ENCODE results near the gene ELANE. TPM values are rescaled to one million over a fixed set of nuclear protein-coding genes. Genes with fewer than 3 reads are reported as not detected.

The ELANE gene
- total RNA-seq, 1 donor from 2014 or later, result not detected

DNA sequence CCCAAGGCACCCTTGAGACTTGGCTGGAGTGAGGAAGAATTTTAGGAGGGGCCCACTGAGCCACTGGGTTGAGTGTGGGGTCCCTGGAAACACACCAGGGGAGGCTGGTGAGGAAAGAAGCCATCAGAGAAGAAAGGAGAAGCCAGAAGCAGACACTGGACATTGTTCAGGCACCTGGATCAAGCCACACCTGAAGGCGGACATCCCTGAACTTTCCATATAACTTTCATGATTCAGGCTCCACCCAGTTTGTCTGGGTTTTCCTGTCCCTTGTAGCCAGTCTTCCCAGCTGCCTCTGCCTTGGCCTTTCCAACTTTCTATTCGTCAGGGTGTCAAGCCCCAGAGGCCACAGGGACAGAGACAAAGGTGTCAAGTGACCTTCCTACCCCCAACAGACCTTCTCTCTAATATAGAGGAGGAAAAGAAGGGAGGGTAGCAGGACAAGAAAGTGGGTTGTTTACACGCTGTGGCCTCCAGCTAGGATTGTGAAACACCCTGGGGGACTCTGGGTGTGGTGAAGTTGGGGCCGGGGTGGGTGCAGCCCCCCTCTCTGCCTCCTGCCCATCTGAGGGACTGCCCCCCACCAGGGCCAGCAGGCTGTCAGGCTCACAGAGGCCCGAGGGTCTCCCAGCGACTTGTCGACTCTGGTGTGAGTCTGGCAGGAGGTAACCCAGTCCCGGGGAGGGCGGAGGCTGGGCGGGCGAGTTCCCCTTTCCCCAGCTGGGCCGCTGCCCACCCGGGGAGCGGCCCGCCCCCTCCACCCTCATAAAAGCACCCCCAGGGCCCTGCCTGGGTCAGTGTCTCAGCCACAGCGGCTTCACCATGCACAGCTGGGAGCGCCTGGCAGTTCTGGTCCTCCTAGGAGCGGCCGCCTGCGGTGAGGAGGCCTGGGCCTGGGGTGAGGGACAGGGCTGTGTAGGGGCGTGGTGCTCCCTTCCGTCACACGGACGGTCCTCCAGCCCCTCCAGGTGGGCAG, 7.1 kb downstream of the ELANE start, which contains the start of gene CFD:
CFD (plus strand) TSS at position 797 of the 976 bp plus-strand sequence; CDS start at position 823, 26 bp downstream.
- DNase-seq (ENCODE audit: extremely low read depth, low read depth, low spot score), result no peak

DNA sequence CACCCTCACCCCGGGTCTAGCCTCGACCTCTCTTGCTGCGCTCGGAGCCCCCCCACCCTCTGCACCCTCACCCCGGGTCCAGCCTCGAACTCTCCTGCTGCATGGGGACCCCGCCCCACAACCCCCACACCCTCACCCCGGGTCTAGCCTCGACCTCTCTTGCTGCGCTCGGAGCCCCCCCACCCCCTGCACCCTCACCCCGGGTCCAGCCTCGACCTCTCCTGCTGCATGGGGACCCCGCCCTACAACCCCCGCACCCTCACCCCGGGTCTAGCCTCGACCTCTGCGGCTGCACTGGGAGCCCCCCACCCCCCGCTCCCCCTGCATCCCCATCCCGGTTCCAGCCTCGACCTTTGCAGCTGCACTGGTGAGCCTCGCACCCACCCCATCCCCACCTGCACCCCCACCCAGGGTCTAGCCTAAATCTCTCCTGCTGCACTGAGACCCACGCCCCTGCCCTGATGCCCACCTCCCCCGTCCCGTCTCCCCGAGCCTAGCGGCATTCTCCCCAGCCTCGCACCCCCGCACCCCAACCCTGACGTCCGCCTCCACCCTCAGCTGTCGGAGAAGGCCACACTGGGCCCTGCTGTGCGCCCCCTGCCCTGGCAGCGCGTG, 9.1 kb downstream of the ELANE start:
- no peak for DNase-seq (ENCODE audit: extremely low read depth, low read depth, low spot score)

DNA sequence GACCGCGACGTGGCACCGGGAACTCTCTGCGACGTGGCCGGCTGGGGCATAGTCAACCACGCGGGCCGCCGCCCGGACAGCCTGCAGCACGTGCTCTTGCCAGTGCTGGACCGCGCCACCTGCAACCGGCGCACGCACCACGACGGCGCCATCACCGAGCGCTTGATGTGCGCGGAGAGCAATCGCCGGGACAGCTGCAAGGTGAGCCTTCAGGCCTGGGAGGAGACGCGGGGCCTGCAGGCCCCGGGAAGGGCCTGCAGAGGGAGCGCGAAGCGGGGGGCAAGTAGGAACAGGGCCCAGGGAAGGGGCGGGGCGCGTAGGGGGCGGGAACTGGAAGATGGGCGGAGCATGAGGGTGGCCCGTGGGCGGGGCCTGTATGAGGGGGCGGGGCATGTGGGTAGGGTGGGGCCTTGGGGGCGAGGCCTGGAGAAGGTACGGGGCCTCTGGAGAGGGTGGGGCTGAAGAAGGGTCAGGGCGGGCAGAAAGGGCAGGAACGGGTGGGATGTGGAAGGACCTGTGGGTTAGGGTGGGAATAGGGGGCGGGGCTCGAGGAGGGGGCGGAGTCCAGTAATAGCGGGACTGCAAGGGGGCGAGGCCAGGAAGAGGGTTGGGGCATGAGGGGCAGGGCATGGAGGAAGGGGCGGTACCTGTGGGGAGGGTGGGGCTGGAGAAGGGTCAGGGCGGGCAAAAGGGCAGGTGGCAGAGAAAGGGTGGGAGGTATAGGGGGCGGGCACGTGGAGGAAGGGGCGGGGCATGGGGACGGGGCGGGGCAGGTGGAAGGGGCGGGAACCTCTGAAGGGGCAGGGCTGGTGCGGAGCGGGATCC, 9.9 kb downstream of the ELANE start:
- DNase-seq (ENCODE audit: extremely low read depth, low read depth, low spot score), result no peak

DNA sequence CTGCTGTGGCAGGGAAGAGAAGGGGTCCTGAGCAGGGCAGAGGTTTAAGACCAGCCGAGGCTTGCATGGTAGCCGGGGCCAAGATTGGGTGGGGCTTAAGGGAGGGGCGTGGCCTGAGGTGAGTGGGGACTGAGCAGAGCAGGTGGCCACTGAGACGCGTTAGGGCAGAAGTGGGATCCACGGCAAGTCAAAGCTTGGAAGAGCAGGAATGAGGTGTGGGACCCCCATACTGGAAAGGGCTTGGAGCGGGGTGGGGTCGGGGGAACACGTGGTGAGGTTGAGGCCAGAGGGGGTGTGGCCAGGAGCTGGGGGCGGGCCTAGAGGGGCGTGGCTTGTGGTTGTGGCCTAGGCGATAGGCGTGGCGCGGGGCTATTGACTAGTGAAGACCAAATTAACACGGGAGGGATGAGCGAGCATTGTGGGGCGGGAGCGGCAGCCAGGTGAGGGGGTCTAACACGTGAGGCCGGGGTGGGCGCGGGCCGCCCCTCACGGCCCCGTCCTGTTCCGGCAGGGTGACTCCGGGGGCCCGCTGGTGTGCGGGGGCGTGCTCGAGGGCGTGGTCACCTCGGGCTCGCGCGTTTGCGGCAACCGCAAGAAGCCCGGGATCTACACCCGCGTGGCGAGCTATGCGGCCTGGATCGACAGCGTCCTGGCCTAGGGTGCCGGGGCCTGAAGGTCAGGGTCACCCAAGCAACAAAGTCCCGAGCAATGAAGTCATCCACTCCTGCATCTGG, 10.6 kb downstream of the ELANE start:
- no peak for DNase-seq (ENCODE audit: extremely low read depth, low read depth, low spot score)

- DNase-seq (ENCODE audit: extremely low read depth, low read depth, low spot score), result no peak
Measured at GRCh38 chr19:863315-863620, 11.2 kb downstream of the ELANE start.

DNA sequence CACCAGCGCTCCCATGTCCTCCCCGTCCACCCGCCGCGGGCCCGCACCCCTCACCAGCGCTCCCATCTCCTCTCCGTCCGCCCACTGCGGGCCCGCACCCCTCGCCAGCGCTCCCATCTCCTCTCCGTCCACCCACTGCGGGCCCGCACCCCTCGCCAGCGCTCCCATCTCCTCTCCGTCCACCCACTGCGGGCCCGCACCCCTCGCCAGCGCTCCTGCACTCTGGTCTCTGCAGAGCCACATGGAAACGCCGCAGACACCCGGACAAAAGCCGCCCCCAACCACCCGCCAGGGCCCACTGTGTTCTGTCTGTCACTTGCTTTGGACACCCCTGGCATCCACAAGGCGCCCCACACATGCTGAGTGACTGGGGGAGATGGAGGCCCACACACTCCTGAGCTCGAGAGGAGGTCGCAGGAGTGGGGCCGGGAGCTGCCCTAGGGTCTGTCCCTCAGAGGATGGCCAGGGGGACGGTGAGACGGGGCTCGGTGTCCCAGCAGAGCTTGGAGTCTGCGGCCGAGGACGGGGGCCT, 14.7 kb downstream of the ELANE start:
- no peak for DNase-seq (ENCODE audit: extremely low read depth, low read depth, low spot score)

GRCh38 chr19:867301-867793, 15.2 kb downstream of the ELANE start:
- no peak for DNase-seq (ENCODE audit: extremely low read depth, low read depth, low spot score)

GRCh38 chr19:867855-868457, 15.9 kb downstream of the ELANE start:
- no peak for DNase-seq (ENCODE audit: extremely low read depth, low read depth, low spot score)

- DNase-seq (ENCODE audit: extremely low read depth, low read depth, low spot score), result no peak
Measured at GRCh38 chr19:868458-869244, 16.5 kb downstream of the ELANE start.

- peak; percentile 42 for DNase-seq (ENCODE audit: extremely low read depth, low read depth, low spot score)
Measured at GRCh38 chr19:869245-870177, 17.4 kb downstream of the ELANE start.

- no peak for DNase-seq (ENCODE audit: extremely low read depth, low read depth, low spot score)
Measured at GRCh38 chr19:870314-870713, 18.2 kb downstream of the ELANE start.

GRCh38 chr19:870963-871401, 18.9 kb downstream of the ELANE start:
- no peak for DNase-seq (ENCODE audit: extremely low read depth, low read depth, low spot score)

DNA sequence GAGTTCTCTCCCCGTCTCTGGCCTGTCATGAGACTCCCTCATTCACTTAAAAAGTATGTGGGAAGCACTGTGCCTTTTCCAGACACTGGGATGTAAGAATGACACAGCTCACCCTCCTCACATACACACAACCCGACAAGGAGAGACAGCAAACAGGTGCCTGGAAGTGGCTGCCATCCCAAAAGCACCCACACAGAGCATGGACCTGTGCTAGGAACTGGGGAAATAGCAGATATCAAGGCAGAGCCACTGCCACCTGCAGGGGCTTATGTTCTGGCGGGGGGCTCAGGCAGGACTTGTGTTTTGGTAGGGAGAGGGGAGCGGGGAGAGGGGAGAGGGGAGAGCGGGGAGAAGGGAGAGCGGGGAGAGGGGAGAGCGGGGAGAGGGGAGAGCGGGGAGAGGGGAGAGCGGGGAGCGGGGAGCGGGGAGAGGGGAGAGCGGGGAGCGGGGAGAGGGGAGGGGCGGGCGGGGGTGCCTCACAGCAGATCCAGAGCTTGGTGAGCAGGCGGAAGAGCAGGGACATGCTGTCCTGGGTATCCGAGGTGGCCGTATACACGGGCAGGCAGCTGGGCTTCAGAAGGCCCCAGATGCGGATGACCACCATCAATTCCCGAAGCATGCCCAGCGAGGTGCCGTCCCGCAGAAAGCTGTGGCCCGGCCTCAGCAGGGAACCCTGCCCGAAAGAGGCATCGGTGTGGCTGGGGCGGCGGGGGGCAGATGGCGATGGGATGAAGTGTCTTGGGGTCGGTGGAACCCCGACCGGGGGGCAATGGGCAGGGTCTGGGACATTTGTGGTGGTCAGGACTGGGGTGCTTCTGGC, 19.6 kb downstream of the ELANE start:
- DNase-seq (ENCODE audit: extremely low read depth, low read depth, low spot score), result no peak

- no peak for DNase-seq (ENCODE audit: extremely low read depth, low read depth, low spot score)
Measured at GRCh38 chr19:872266-872951, 20.3 kb downstream of the ELANE start.

GRCh38 chr19:873084-873483, 21.0 kb downstream of the ELANE start:
- DNase-seq (ENCODE audit: extremely low read depth, low read depth, low spot score), result no peak

DNA sequence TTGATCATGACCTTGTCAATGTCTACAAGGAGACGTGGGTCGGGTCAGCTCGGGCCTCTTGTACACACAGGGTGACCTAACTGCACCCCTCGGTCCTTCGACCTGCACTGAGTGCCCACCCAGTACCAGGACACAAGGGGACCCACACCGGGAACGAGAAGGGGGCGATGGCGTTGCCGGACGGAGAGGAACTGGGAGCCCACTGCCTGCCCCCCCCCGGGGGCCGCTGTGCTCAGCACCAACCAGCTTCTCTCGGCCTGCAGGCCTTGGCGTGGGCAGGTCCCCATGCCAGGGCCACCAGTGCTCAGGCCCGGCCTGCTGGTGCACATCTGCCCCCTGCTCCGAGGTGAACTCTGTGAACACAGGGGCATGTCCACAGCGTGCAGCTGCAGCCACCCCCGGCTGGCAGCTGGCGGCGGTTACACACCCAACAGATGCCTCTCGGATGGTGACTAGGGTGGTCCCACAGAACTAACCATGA, 21.5 kb downstream of the ELANE start:
- no peak for DNase-seq (ENCODE audit: extremely low read depth, low read depth, low spot score)
